GM19397 (cell line): ENCODE results near the gene ANKIB1.
"Not testable (repeated sequence)": the region's sequence is repeated elsewhere in the genome, so short reads cannot be mapped to it uniquely, and the experiment has no call there.

ENCODE experiments used
- ATAC-seq: cut with Tn5 transposase; IDR thresholded peaks from one replicate; pipeline ENCODE4 v1.9.1; 2021; ENCODE audit warnings: mild to moderate bottlenecking, moderate library complexity; ENCODE audit not compliant: unreplicated experiment

ANKIB1 gene, protein sequence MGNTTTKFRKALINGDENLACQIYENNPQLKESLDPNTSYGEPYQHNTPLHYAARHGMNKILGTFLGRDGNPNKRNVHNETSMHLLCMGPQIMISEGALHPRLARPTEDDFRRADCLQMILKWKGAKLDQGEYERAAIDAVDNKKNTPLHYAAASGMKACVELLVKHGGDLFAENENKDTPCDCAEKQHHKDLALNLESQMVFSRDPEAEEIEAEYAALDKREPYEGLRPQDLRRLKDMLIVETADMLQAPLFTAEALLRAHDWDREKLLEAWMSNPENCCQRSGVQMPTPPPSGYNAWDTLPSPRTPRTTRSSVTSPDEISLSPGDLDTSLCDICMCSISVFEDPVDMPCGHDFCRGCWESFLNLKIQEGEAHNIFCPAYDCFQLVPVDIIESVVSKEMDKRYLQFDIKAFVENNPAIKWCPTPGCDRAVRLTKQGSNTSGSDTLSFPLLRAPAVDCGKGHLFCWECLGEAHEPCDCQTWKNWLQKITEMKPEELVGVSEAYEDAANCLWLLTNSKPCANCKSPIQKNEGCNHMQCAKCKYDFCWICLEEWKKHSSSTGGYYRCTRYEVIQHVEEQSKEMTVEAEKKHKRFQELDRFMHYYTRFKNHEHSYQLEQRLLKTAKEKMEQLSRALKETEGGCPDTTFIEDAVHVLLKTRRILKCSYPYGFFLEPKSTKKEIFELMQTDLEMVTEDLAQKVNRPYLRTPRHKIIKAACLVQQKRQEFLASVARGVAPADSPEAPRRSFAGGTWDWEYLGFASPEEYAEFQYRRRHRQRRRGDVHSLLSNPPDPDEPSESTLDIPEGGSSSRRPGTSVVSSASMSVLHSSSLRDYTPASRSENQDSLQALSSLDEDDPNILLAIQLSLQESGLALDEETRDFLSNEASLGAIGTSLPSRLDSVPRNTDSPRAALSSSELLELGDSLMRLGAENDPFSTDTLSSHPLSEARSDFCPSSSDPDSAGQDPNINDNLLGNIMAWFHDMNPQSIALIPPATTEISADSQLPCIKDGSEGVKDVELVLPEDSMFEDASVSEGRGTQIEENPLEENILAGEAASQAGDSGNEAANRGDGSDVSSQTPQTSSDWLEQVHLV

DNA sequence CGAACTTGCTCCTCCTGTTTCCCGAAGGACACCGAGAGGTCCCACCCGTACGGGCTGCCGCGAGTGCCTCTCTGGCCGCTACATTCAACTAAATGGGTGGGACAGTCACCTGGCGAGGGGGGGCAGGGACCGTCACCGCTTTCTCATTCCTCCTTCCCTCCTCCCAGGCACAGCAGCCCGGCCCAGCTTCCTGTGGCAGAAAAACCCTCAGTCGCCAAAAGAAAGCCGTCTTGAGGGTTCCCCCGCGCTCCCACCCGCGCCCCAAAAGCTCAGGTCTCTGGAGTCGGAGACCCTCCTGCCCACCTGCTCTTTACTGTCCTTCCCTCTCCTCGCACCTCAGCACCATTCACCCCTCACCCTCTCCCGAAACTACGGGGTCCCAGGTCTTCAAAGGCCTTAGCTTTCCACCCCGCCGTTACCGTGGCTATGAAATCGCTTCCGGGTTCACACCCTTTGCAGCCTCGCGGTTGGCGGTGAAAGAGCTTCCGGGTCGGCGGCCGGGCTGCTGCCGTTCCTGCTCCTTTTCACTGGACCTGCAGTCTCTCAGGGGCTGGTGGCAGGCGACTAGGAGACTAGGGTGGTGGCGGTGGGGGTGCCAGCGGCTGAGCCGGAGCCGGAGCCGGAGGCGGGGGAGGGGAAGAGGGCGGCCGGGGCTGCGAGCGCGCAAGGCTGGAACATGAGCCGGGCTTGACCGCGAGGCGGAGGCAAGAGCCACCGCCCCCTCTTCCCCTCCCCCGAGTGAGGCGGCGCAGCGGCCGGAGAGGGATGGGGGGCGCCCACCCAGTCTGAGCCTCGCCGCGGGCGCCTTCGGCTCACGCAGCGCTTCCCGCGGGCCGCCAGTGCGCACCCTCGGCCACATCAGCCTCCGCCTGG lies at the start of gene ANKIB1, which contains the start of gene KRIT1:
Gene ANKIB1 (plus strand): TSS at position 488 of the 873 bp plus-strand sequence. CDS start 49,005 bp downstream, outside the sequence.
Gene KRIT1 (minus strand): TSS at position 428 of the 873 bp plus-strand sequence. CDS start 3,779 bp downstream, outside the sequence.
- peak; percentile 77 for ATAC-seq

DNA sequence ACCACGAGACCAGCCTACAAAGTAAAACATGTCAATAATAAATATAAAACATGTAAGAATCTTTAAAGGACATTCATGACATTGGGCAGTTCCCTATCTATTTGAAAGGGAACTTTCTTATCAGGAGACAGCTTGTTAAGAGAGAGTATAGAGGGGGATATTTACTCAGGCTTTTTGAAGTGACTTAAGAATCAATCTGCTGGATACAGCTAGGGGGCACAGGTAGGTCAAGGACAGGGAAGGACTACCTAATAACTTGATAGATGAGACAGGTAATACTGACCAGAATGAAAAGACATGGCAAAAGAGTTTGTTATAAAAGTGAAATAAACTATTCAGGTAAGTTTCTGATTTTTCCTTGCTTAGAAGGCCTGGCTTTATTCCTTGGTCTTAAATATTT lies 45.0 kb upstream of the ANKIB1 start:
- ATAC-seq: no peak

- no peak for ATAC-seq
These were observed 39.8 kb upstream of the ANKIB1 start for GRCh38 chr7:92205987-92206386.

- ATAC-seq: no peak
These were observed 39.1 kb upstream of the ANKIB1 start for GRCh38 chr7:92206672-92207071.

- ATAC-seq: no peak
These were observed 24.0 kb upstream of the ANKIB1 start for GRCh38 chr7:92221766-92222165.

- ATAC-seq: no peak
These were observed 18.8 kb upstream of the ANKIB1 start for GRCh38 chr7:92226981-92227380.

- ATAC-seq: no peak
These were observed 17.7 kb upstream of the ANKIB1 start for GRCh38 chr7:92228100-92228499.

GRCh38 chr7:92228742-92229141 lies 17.0 kb upstream of the ANKIB1 start:
- ATAC-seq: no peak

GRCh38 chr7:92230547-92230946 lies 15.2 kb upstream of the ANKIB1 start:
- ATAC-seq: no peak

GRCh38 chr7:92242972-92243371 lies 2.8 kb upstream of the ANKIB1 start:
- no peak for ATAC-seq

DNA sequence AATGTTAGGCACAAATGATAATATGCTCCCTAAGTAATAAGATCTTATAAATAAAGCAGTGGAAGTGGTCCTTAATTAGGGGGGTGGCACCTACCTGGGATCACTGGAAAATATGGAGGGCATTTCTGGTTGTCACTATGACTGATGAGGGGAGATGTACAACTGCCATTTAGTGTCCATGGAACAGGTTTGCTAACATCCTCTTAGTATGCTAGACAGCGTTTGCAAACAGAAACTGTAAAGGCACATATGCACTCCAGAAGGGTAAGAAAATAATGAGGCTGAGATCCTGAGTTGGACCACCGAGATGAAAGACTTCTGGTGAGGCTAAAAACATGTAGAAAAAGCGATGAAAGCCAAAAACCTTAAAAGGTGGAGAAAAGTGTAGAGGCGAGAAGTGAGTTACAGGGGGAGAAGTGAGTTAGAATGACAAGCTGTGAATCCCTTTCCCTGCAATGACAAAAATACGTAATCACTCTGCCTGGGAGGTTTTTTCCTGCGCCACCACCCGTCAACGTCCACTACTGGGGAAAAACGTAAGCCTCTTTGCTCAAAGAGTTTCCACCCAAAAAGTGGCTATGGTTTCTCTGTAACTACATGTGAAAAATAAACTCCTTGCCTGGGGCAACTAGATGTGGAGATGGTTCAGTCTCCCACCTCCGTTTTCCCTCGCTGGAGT lies 827 bp upstream of the ANKIB1 start:
- no peak for ATAC-seq

- ATAC-seq: peak; percentile 37
These were observed 757 bp downstream of the ANKIB1 start for GRCh38 chr7:92246360-92247101.

DNA sequence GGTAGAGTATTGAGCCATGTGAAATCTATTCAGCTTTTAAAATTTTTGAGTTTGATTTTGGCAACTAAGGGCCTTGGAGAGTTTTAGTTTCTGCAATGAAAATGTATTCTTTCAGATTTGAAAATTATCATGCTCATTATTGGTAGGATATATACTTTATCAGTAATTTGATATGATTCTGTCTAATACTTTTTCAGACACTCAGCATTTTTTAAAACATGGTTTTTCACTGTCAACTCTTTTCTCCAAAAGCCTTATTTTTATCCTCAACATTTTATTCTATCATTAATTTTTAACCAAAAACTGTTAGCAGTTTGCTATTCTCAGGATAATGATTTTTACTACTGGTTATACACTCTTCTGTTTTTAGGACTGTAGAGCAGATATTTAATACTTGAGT lies 4.8 kb downstream of the ANKIB1 start:
- ATAC-seq: no peak

GRCh38 chr7:92251181-92251580 lies 5.4 kb downstream of the ANKIB1 start:
- ATAC-seq: no peak

DNA sequence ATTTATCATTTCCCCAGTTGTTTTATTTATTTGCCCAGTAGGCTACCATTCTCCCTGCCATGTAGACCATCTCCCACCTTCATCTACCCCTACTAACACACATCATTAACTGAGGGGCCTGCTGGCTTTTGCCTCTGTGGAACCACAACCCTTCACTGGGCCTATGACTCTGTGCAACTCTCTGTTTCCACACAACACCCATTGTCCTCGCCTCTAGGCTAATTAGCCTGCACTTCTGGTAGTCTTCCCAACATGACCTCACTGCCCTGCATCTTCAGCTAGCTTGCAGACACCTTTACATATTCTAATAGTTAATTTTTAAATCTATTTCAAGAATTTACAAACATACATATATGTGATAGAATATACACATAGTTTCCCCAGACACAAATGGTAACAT lies 7.5 kb downstream of the ANKIB1 start:
- no peak for ATAC-seq

- not testable (repeated sequence) for ATAC-seq
These were observed 9.0 kb downstream of the ANKIB1 start for GRCh38 chr7:92254800-92255199.

- no peak for ATAC-seq
These were observed 9.5 kb downstream of the ANKIB1 start for GRCh38 chr7:92255308-92255707.

DNA sequence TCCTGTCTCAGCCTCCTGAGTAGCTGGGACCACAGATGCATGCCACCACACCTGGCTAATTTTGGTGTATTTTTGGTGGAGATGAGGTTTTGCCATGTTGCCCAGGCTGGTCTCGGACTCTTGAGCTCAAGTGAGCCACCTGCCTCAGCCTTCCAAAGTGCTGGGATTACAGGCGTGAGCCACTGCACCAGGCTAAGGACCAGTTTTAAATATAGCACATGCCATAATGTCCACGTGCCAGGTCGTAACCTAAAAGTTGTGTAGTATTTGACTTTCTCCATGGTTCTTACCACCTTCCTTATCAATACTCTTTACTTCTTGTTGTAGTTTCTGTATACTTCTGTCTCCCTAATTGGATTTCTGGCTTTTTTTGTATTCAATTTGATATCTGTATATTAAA lies 13.3 kb downstream of the ANKIB1 start:
- ATAC-seq: no peak

GRCh38 chr7:92259610-92260247 lies 14.0 kb downstream of the ANKIB1 start:
- no peak for ATAC-seq
